Effector memory CD8-positive, alpha-beta T cell (primary cell): Measurements from ENCODE around the gene ADCY6.
A peak's percentile ranks its signal among the peaks of the same experiment; 100 is the strongest.

Experiments used
- ATAC-seq: fragments of 150-1000 bp; cut with Tn5 transposase; replicated peaks from 2 replicates; pipeline ENCODE4 v1.10.0; 2021; ENCODE audit warnings: mild to moderate bottlenecking, moderate library complexity
- DNase-seq, 3 experiments: peaks; one replicate each; pipeline ENCODE4 v3.0.0; 2021
- H3K27ac Mint-ChIP-seq, 2 donors: one replicate each; pipeline ENCODE4 v1.8.0; 2022; ENCODE audit warnings: mild to moderate bottlenecking in 2 of 2, mixed read lengths in 2 of 2, moderate library complexity in 2 of 2
- H3K27me3 Mint-ChIP-seq, 2 donors: one replicate each; pipeline ENCODE4 v1.8.0; 2022; ENCODE audit warnings: mixed read lengths in 2 of 2
- H3K36me3 Mint-ChIP-seq: one replicate; pipeline ENCODE4 v1.8.0; 2022; ENCODE audit warnings: mild to moderate bottlenecking, moderate library complexity, mixed read lengths; ENCODE audit not compliant: insufficient read depth
- H3K4me1 Mint-ChIP-seq, 2 donors: one replicate each; pipeline ENCODE4 v1.8.0; 2022; ENCODE audit warnings: low read depth in 2 of 2, mixed read lengths in 2 of 2
- H3K4me3 Mint-ChIP-seq, 2 donors: one replicate each; pipeline ENCODE4 v1.8.0; 2022; ENCODE audit warnings: mild to moderate bottlenecking in 2 of 2, mixed read lengths in 2 of 2, moderate library complexity in 2 of 2
- H3K9me3 Mint-ChIP-seq, 2 donors: one replicate each; pipeline ENCODE4 v1.8.0; 2022; ENCODE audit warnings: mixed read lengths in 2 of 2

ADCY6 gene

DNA sequence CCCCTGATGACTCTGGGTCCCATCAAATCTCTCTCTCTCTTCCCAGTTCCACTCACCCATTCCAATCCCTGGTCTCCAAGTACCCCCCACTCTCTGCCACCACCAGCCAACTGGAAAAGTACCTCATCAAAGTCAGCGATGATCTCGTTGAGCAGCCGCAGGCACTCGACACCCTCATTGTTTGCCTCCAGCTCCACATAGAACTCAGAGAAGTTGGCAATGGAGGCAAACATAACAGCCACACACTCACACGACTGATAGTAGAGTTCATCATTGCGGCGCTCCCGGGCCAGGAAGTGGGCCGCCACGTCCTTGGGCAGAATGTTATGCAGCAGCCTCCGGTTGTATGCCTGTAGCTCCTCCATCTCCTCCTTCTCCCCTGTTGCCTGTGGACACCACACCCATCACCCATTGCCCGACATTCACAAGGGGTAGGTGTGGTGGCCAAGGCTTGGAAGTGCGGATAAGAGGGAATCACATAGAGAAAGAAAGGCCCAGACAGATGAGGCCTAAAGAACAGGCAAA, 17.2 kb downstream of the ADCY6 start:
- H3K4me3 Mint-ChIP-seq: no peak overlapping the region
- H3K27ac Mint-ChIP-seq: no peak overlapping the region
- H3K36me3 Mint-ChIP-seq: no peaks in the 10 kb centered on the region
- ATAC-seq (no peak), DNase-seq (no peak)
- H3K9me3 Mint-ChIP-seq: no peaks in the 10 kb centered on the region
- peaks cover 6 to 34% of the 10 kb centered on the region in 2 donors for H3K27me3 Mint-ChIP-seq
- H3K4me1 Mint-ChIP-seq: peaks cover 0 to under 1% of the 10 kb centered on the region in 2 donors

DNA sequence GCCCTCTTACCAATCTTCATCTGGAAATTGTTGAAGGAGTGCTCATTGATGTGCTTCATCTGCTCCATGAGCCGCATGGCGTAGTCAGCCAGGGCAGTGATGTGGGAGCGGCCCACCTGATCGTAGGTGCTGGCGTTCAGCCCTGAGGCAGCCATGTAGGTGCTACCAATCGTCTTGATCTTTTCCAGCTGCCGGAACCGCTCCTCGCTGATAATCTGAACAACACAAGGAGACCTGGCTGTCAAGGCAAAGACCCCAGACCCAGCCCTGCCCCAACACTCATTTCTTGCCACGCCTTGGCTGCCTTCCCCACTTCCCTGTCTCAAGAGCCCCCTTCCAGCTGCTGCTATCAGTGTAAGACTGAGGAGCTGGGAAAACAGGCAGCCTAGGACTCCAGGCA, 18.1 kb downstream of the ADCY6 start:
- no peak for DNase-seq
- H3K9me3 Mint-ChIP-seq: no peaks in the 10 kb centered on the region
- H3K27me3 Mint-ChIP-seq: peaks cover 6 to 34% of the 10 kb centered on the region in 2 donors
- H3K27ac Mint-ChIP-seq: no peak overlapping the region
- H3K4me3 Mint-ChIP-seq: no peak overlapping the region
- no peaks in the 10 kb centered on the region for H3K36me3 Mint-ChIP-seq
- ATAC-seq: no peak
- peaks cover 6 to 10% of the 10 kb centered on the region in 2 donors for H3K4me1 Mint-ChIP-seq

DNA sequence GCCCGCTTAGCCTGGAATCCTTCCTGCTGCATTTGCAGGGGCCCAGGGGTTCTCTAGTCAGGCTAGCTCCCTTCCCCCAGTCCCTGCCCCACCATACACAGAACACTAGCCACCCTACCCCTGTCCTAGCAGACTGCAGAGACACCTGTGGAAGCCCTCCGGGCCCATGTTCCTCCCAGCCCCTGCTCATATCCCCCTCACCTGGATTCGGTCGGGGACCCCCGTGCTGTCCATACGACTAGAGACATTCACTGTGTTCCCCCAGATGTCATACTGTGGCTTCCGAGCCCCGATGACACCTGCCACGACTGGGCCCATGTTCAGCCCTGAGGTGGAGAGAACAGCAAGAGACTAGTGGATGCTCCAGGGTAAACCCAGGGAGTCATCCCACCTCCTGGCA, 20.2 kb downstream of the ADCY6 start:
- H3K4me1 Mint-ChIP-seq: peaks cover 11 to 14% of the 10 kb centered on the region in 2 donors
- DNase-seq (no peak), ATAC-seq (no peak)
- H3K9me3 Mint-ChIP-seq: no peaks in the 10 kb centered on the region
- no peak overlapping the region for H3K27ac Mint-ChIP-seq
- H3K27me3 Mint-ChIP-seq: peaks cover 0 to 17% of the 10 kb centered on the region in 2 donors
- H3K4me3 Mint-ChIP-seq: no peak overlapping the region
- no peaks in the 10 kb centered on the region for H3K36me3 Mint-ChIP-seq

DNA sequence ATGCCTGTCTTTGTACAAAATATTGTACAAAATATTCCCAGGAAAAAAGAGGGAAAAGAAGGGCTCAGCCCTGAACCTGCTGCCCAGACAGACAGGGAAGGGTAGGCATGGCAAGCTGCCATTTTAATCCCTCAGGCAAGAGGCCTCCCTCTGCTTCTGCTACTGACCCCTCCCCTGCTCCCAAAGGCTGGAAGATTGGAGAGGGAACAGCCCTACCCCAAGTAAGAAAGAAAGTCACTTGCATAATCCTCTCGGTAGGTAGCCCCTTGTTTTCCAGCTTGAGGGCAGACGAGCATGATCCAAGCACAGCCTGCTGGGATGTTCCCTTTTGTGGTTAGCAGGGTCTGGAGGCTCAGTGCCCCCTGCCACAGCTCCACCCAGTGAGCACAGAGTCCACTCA, 20.7 kb downstream of the ADCY6 start:
- no peak overlapping the region for H3K27ac Mint-ChIP-seq
- H3K4me3 Mint-ChIP-seq: no peak overlapping the region

DNA sequence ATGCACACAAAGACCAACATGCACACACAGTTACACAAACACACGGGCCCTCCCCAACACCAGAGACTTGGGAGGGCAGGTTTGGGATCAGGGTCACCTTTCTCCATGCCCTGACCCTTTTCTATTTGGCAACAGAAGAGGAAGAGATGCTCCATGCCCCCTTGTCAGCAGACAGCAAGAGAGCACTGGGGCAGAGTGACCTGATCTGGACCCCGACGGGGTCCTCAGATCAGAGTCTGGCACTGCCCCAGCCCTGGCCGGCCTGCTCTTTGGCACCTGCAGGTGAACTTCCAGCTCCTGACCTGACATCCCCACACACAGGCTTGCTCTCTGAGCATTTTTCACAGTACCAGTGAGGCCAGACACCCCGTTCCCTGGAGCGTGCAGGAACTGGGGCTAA, 21.4 kb downstream of the ADCY6 start:
- ATAC-seq: no peak
- no peak overlapping the region for H3K4me3 Mint-ChIP-seq
- no peak for DNase-seq
- no peaks in the 10 kb centered on the region for H3K9me3 Mint-ChIP-seq
- H3K27me3 Mint-ChIP-seq: peaks cover 0 to 15% of the 10 kb centered on the region in 2 donors
- H3K27ac Mint-ChIP-seq: no peak overlapping the region
- peaks cover 11 to 14% of the 10 kb centered on the region in 2 donors for H3K4me1 Mint-ChIP-seq
- no peaks in the 10 kb centered on the region for H3K36me3 Mint-ChIP-seq

More for the DNA sequence above, 20.7 kb downstream of the ADCY6 start:
- H3K36me3 Mint-ChIP-seq: no peaks in the 10 kb centered on the region
- H3K9me3 Mint-ChIP-seq: no peaks in the 10 kb centered on the region
- peaks cover 0 to 15% of the 10 kb centered on the region in 2 donors for H3K27me3 Mint-ChIP-seq
- no peak for DNase-seq
- peaks cover 11 to 14% of the 10 kb centered on the region in 2 donors for H3K4me1 Mint-ChIP-seq
- no peak for ATAC-seq

DNA sequence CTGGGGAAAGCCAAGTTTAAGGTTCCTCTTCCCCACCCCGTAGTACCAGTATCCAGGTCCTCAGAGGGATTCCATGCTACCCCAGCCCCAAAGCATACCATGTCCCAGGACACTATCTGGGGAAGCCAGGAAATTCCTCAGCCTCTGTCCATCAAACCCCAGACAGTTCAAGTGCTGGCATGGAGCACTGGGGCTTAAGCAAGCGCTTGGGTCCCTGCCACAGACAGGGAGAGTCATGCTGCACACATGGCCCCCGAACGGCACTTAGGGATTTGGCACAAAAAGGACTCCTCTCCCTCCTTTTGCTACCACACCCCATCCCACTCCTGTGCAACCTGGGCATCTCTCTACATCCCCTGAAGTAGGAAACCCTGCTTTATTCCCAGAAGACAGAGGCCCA, 21.8 kb downstream of the ADCY6 start:
- Mint-ChIP-seq H3K27ac (no peak overlapping the region), H3K9me3 (no peaks in the 10 kb centered on the region), H3K27me3 (peaks cover 0 to 15% of the 10 kb centered on the region in 2 donors), H3K36me3 (no peaks in the 10 kb centered on the region), H3K4me3 (no peak overlapping the region), H3K4me1 (peaks cover 11 to 14% of the 10 kb centered on the region in 2 donors)
- DNase-seq (no peak), ATAC-seq (no peak)

DNA sequence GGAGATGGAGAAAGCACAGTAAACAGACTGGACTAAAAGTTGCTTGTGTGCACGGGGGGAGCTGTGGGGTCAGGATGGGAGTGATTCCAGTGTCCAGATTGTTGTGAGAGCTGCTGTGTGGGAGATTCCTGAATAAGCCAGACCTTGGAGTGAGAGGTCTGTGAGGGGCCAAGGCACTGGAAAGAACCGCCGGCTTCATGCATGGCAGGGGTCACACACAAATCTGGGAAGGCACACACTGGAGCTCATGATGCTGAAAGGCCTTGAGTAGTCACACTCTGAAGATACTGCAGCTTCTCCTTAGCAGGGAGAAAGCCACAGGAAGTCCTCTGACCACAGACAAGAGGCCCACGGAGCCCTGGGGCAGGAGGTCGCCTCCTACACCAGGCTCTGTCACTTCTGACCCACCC, 23.1 kb downstream of the ADCY6 start:
- Mint-ChIP-seq H3K27ac (peak overlapping the region in 1 of 2 donors; percentile 71), H3K4me3 (no peak overlapping the region)

DNA sequence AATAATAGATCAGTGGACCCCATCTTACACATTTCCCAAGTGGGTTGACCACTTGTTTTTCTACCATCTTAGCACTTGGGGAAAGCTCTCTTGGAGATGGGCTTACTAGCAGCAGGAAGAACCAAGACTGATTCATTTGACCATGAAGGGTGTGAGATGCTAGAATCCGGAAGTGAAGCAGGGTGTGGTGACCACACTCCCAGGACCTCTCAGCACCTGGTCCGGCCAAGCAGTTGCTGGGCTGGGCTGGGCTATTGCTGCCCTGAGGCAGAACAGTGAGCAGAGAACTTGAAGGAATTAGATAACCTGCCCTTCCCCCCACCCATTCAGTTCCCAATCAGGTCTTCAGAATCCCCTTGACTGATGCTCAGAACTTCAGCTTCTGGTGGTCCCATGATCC, 24.4 kb downstream of the ADCY6 start:
- ATAC-seq (no peak), DNase-seq (no peak)
- Mint-ChIP-seq H3K27me3 (peaks cover 0 to 6% of the 10 kb centered on the region in 2 donors), H3K4me1 (peaks cover 11 to 14% of the 10 kb centered on the region in 2 donors), H3K27ac (no peak overlapping the region), H3K36me3 (no peaks in the 10 kb centered on the region), H3K4me3 (no peak overlapping the region), H3K9me3 (no peaks in the 10 kb centered on the region)

More for the DNA sequence above, 23.1 kb downstream of the ADCY6 start:
- Mint-ChIP-seq H3K9me3 (no peaks in the 10 kb centered on the region), H3K36me3 (no peaks in the 10 kb centered on the region), H3K4me1 (peaks cover 11 to 14% of the 10 kb centered on the region in 2 donors), H3K27me3 (peaks cover 0 to 6% of the 10 kb centered on the region in 2 donors)
- DNase-seq (no peak), ATAC-seq (peak; percentile 62)

DNA sequence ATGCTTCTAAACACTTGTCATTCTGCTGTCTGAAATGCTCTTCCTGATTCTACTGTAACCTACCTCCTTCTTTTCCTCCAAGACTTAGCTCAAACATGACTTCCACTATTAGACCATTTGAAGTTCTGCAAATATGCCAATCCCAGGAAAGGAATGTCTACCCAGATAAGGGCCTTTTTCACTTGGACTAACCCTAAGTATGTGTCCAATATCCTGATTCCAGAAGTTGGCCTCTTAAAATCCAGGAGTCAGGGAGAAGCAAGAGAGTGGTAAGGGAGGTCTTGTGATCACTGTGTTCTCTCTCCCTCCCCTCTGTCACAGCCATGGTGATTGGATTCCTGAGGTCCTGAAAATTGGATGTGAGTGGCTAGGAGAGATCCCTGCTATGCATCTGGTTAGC, 30.2 kb downstream of the ADCY6 start:
- H3K27ac Mint-ChIP-seq: no peak overlapping the region
- no peaks in the 10 kb centered on the region for H3K27me3 Mint-ChIP-seq
- H3K4me1 Mint-ChIP-seq: no peaks in the 10 kb centered on the region
- H3K36me3 Mint-ChIP-seq: peaks cover 7% of the 10 kb centered on the region
- no peak overlapping the region for H3K4me3 Mint-ChIP-seq
- H3K9me3 Mint-ChIP-seq: no peaks in the 10 kb centered on the region
- no peak for ATAC-seq
- DNase-seq: no peak

DNA sequence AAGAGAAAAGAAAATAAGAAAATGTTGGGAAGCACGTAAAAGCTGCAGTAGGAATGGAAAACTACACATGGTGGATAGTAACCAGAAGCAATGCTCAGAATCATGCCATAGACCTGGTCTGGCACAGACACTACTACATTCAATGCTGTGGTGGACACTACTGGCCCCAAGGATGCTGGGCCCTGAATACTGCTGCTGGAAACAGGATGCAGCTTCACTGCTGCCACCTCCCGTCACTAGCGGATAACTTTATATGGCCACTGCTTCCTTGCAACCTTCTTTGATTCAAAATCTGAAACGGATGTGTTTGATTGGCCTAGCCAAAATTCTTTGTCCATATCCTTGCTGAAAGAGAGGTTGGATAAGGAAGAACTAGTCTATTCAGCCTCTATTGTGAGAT, 30.7 kb downstream of the ADCY6 start:
- DNase-seq (no peak), ATAC-seq (no peak)
- Mint-ChIP-seq H3K36me3 (peaks cover 12% of the 10 kb centered on the region), H3K27me3 (no peaks in the 10 kb centered on the region), H3K4me1 (no peaks in the 10 kb centered on the region), H3K4me3 (no peak overlapping the region), H3K9me3 (no peaks in the 10 kb centered on the region), H3K27ac (no peak overlapping the region)

DNA sequence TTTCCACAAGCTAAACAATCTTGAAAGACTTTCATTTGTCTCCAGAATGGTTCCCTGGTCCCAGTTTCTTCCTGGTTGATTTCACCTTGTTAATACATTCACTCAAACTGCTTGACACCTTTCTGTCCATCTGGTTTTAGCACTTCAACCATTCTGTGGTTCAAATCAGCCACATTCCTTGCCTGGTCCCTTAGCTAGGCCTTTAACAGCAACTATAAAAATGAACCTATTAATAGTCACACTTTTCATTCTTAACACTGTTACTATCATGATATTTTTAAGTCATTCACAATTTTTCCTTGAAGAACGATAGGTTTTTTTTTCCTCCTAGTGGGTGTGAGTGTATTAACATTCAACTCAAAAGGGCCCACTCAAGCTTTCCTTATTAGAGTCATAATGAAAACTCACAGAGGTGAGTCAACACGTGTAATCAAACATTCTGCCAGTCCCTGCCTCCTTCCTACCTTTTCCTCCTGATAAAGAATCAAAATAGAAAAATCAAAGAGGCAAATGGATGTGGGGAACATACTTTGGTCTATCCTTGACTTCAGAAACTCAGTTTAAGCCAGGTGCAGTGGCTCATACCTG, 38.0 kb downstream of the ADCY6 start:
- Mint-ChIP-seq H3K4me3 (no peak overlapping the region), H3K9me3 (no peaks in the 10 kb centered on the region), H3K27ac (no peak overlapping the region), H3K27me3 (no peaks in the 10 kb centered on the region), H3K36me3 (peaks cover 12% of the 10 kb centered on the region), H3K4me1 (peaks cover 0 to 2% of the 10 kb centered on the region in 2 donors)
- ATAC-seq (no peak), DNase-seq (no peak)

DNA sequence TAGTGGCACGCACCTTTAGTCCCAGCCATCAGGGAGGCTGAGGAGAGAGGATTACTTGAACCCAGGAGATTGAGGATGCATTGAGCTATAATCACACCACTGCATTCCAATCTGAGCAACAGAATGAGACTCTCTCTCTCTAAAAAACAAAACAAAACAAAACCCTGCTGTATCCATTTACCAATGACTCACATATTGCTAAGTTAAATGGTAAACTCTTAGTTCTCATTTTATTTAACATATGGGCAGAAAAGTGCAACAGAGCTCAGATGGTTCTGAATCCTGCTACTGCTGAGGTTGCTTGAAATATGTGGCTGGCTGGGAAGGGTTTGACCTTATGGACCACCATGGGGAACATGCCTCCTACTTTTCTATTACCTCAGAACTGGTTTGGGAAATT, 38.7 kb downstream of the ADCY6 start:
- no peak for DNase-seq
- Mint-ChIP-seq H3K9me3 (no peaks in the 10 kb centered on the region), H3K4me1 (peaks cover 0 to 2% of the 10 kb centered on the region in 2 donors), H3K4me3 (no peak overlapping the region), H3K36me3 (peaks cover 12% of the 10 kb centered on the region), H3K27me3 (no peaks in the 10 kb centered on the region), H3K27ac (no peak overlapping the region)
- no peak for ATAC-seq

DNA sequence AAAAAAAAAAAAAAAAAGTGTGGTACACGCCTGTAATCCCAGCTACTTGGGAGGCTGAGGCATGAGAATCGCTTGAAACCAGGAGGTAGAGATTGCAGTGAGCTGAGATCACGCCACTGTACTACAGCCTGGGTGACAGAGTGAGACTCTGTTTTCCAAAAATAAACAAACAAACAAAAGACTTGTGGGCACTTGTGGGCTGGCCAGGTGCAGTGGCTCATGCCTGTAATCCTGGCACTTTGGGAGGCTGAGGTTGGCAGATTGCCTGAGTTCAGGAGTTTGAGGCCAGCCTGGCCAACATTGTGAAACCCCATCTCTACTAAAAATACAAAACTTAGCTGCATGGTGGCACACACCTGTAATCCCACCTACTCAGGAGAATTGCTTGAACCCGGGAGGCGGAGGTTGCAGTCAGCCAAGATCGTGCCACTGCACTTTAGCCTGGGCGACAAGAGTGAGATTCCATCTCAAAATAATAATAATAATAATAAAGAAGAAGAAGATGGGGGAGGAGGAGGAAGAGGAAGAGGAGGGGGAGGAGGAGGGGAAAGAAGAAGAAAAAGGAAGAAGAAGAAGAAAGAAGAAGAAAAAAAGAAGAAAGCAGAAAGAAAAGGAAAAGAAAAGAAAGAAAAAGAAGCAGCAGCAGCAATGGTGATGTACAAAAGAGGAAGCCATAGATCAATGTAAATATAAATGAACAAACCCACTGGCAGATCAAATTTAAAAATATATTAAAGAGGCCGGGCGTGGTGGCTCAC, 44.5 kb downstream of the ADCY6 start:
- H3K27me3 Mint-ChIP-seq: peaks cover 11 to 13% of the 10 kb centered on the region in 2 donors
- H3K9me3 Mint-ChIP-seq: no peaks in the 10 kb centered on the region
- no peaks in the 10 kb centered on the region for H3K4me1 Mint-ChIP-seq
- no peaks in the 10 kb centered on the region for H3K36me3 Mint-ChIP-seq
- DNase-seq: no peak
- H3K27ac Mint-ChIP-seq: no peak overlapping the region
- H3K4me3 Mint-ChIP-seq: no peak overlapping the region
- ATAC-seq: no peak
